Activated T-cell treated with anti-CD3 and anti-CD28 coated beads for 24 hours (primary cell): Measurements from ENCODE around the gene COL27A1.

Source experiments
- DNase-seq: peaks from one replicate; pipeline ENCODE4 v3.0.0-alpha.2; 2020; ENCODE audit warnings: low read depth

COL27A1 gene

GRCh38 chr9:114168281-114169028 is 13.1 kb downstream of the COL27A1 start:
- DNase-seq: no peak

GRCh38 chr9:114169029-114169951 is 14.0 kb downstream of the COL27A1 start:
- no peak for DNase-seq

- no peak for DNase-seq
Measured at GRCh38 chr9:114169952-114170770, 14.8 kb downstream of the COL27A1 start.

GRCh38 chr9:114170771-114171461 is 15.6 kb downstream of the COL27A1 start:
- DNase-seq: no peak

- no peak for DNase-seq
Measured at GRCh38 chr9:114171500-114171899, 16.2 kb downstream of the COL27A1 start.

GRCh38 chr9:114172981-114173833 is 17.9 kb downstream of the COL27A1 start:
- DNase-seq: no peak

GRCh38 chr9:114174557-114174875 is 19.2 kb downstream of the COL27A1 start:
- no peak for DNase-seq

- DNase-seq: no peak
Measured at GRCh38 chr9:114174876-114175771, 19.8 kb downstream of the COL27A1 start.

GRCh38 chr9:114176624-114177291 is 21.4 kb downstream of the COL27A1 start:
- DNase-seq: no peak

GRCh38 chr9:114177423-114178064 is 22.2 kb downstream of the COL27A1 start:
- DNase-seq: no peak

- no peak for DNase-seq
Measured at GRCh38 chr9:114178076-114178475, 22.7 kb downstream of the COL27A1 start.

- no peak for DNase-seq
Measured at GRCh38 chr9:114178756-114179450, 23.6 kb downstream of the COL27A1 start.

GRCh38 chr9:114179516-114179915 is 24.2 kb downstream of the COL27A1 start:
- no peak for DNase-seq

- no peak for DNase-seq
Measured at GRCh38 chr9:114180696-114181606, 25.6 kb downstream of the COL27A1 start.

- no peak for DNase-seq
Measured at GRCh38 chr9:114181607-114182409, 26.5 kb downstream of the COL27A1 start.

GRCh38 chr9:114183006-114183405 is 27.7 kb downstream of the COL27A1 start:
- no peak for DNase-seq
